Measurements from ENCODE around the gene PPP1R3D.
A peak's percentile ranks its signal among the peaks of the same experiment; 100 is the strongest.
"Not testable (repeated sequence)": the region's sequence is repeated elsewhere in the genome, so short reads cannot be mapped to it uniquely, and the experiment has no call there.

Gene PPP1R3D, protein sequence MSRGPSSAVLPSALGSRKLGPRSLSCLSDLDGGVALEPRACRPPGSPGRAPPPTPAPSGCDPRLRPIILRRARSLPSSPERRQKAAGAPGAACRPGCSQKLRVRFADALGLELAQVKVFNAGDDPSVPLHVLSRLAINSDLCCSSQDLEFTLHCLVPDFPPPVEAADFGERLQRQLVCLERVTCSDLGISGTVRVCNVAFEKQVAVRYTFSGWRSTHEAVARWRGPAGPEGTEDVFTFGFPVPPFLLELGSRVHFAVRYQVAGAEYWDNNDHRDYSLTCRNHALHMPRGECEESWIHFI

GRCh38 chr20:59940129-59940955 is at the start of gene PPP1R3D, which contains the start of gene FAM217B:
TSS of gene PPP1R3D (minus strand) at chr20:59940305. CDS start at chr20:59939931, 374 bp downstream.
TSS of gene FAM217B (plus strand) at chr20:59940389. CDS start at chr20:59943944, 3,555 bp downstream.
- DNase-seq (ENCODE audit: low read depth in 3 of 3), result peak; percentile 82 to 89 (median 84)

DNA sequence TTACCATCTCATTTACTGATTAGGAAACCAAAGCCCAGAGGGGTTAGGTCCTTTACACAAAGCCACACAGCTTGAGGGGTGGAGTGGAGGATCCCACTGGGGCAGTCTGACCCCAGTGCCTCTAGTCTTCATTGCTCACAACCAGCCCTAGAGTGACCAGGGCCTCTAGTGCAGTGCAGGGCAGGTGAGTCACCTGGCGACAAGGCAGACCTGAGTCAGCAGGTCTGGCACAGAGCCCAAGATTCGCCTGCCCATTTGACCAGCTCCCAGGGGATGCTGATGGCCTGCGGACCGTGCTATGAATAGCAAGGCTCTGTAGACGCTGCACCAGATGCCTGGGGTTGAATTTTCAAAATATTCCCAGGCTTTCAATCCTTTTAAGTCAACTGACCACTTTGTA is 48.0 kb upstream of the PPP1R3D start:
- DNase-seq (ENCODE audit: low read depth in 3 of 3), result no peak

- no peak for DNase-seq (ENCODE audit: low read depth in 3 of 3)
Observed at GRCh38 chr20:59987135-59987534, 47.0 kb upstream of the PPP1R3D start.

GRCh38 chr20:59985864-59986263 is 45.8 kb upstream of the PPP1R3D start:
- DNase-seq (ENCODE audit: low read depth in 3 of 3), result no peak

GRCh38 chr20:59985164-59985563 is 45.1 kb upstream of the PPP1R3D start:
- DNase-seq (ENCODE audit: low read depth in 3 of 3), result no peak

DNA sequence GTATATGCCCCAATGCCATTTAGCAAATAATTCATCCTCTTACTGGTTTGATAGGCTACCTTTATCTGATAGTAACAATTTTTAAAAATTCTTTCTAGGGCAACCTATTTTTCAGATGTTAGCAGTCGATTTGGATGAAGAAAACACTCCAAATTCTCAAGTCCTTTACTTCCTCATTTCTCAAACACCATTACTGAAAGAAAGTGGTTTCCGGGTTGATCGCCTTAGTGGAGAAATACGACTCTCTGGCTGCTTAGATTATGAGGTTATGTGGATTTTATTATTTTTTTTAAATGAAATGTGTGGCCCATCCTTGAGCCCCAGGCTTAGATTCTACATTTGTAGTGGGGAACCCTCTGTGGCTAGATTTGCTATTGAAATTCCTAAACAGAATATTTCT is 44.4 kb upstream of the PPP1R3D start:
- no peak for DNase-seq (ENCODE audit: low read depth in 3 of 3)

- no peak for DNase-seq (ENCODE audit: low read depth in 3 of 3)
Observed at GRCh38 chr20:59983076-59983475, 43.0 kb upstream of the PPP1R3D start.

DNA sequence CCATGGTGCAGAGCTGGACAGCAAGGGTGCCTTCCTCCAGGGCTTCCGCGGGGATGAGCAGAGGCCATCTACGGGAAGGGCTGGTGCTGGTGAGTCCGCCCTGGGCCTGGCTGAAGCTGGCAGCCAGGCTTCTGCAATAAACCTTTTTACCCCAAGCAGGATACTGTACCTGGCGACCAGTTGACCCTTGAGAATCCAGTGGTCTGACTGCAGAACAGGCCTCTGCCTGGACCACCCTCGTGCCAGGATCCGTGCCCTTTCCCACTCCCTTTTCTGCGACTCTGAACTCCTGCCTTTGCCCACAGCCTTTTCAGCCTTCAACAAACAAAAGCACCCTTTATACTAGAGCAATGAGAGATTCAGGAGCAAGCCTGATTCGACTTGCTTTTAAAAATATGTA is 37.0 kb upstream of the PPP1R3D start:
- DNase-seq (ENCODE audit: low read depth in 3 of 3), result no peak

DNA sequence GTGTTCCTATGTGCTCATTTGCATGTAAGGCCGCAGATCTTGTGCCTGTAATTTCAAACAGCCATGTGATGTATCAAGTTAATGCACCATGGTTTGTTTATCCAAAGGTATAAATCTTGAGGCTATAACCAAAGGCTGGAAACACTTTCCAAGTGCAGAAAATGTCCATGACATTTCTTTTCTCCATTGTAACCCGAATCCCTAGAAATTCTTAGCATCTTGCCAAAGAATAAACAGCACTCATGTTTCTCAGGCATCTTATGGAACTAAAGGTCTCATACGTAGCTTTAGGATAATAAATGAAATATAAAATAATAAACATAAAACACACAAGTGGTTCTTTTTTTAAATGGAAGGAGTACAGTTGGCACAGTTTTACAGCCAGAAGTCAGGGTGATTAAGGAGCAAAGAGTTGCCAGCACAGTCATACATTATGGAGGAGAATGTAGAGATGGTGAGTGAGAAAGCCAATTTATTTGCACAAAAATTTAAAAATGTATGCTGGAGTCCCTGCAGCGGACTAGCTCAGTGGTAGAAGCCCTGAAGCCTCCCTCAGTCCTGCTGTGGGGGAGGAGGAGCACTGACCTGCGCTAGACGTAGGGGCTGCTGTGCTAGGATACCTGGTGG is 36.2 kb upstream of the PPP1R3D start:
- no peak for DNase-seq (ENCODE audit: low read depth in 3 of 3)

DNA sequence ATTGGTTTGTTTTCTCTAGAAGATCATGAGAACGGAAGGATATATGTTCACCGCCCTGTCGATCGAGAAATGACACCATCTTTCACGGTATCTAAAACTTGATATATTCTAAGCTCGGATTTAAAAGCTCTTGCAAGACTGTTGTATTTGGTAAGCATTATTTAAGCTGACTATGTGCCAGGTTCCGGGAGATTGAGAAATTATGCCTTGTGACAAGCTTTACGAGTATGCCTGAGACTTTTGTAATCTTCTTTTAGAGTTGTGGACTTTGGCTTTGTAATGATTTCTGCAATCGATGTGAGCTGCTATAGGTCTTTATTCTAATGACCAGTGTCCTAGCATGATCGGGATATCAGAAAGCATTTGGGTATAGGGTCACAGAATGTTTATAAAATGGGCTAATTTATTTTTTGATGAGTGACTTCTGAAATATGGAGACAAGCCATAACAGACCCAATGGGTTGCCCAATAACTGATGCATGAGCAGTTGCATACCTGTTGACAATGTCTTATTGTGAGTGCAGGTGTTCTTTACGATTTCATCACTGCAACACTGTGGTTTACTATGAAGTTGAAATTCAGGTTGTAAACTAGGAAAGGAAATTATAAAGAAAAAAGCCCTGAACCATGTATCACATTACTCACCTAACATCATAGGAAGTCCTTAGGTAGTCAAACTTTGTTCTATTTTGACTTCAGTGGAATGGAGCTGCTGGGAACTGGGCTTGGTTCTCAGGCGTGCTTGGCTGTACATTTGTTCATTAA is 32.1 kb upstream of the PPP1R3D start:
- DNase-seq (ENCODE audit: low read depth in 3 of 3), result no peak

DNA sequence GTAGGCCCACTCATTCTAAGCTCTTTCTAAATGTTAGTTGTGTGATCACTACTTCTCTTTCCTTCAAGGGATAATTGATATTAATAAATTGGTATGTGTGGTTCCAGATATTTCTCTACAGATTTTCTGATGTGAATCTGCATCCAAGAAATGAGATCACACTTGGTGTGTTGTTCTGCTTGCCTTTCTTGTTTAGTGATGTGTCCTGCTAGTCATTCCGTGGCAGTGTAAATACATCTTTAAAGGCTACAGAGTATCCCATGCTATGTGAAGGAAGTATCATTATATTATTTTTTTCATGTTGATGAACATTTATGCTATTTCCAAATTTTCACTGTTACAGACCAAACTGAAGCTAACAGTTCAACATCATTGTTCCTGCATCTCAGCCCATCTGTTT is 31.3 kb upstream of the PPP1R3D start:
- DNase-seq (ENCODE audit: low read depth in 3 of 3), result no peak

DNA sequence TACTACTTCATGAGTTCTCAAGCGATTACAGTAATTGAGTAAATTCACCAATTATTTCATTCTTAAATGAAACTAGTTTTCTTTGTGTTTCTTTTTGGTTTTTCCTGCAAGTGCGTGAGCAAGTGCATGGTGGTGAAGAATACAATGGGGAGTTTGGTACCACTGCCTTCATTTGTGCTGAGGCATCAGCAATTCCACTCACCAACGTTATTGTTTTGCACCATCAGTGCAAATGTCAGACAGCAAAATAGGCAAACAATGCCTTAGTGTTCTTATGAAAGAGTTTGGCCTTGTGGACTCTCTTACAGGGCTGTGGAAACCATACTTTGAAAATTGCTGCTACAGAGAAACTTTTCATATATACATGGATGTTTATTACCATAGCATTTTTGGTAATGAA is 26.3 kb upstream of the PPP1R3D start:
- DNase-seq (ENCODE audit: low read depth in 3 of 3), result no peak

DNA sequence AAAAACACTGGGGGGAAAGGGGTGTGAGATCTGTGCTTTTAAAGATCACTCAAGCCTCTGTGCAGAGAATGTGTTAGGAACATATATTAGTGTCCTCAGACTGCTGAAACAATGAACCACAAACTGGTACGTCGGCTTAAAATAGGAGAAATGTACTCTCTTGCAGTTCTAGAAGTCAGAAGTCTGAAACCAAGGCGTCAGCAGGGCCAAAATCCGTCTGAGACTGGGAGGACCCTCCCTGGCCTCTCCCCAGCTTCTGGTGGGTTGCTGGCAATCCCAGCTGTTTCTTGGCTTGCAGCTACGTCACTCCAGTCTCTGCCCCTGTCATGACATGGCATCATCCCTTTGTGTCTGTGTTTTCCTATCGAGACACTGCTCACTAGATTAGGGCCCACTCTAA is 22.1 kb upstream of the PPP1R3D start:
- no peak for DNase-seq (ENCODE audit: low read depth in 3 of 3)

GRCh38 chr20:59961423-59961822 is 21.3 kb upstream of the PPP1R3D start:
- no peak for DNase-seq (ENCODE audit: low read depth in 3 of 3)

GRCh38 chr20:59958626-59959025 is 18.5 kb upstream of the PPP1R3D start:
- no peak for DNase-seq (ENCODE audit: low read depth in 3 of 3)

- no peak for DNase-seq (ENCODE audit: low read depth in 3 of 3)
Observed at GRCh38 chr20:59958123-59958522, 18.0 kb upstream of the PPP1R3D start, which contains the start of gene CDH26. TSS of gene CDH26 (plus strand) at chr20:59958423. CDS start at chr20:59958727, 304 bp downstream.

- not testable (repeated sequence) for DNase-seq (ENCODE audit: low read depth in 3 of 3)
Observed at GRCh38 chr20:59957568-59957967, 17.5 kb upstream of the PPP1R3D start.

DNA sequence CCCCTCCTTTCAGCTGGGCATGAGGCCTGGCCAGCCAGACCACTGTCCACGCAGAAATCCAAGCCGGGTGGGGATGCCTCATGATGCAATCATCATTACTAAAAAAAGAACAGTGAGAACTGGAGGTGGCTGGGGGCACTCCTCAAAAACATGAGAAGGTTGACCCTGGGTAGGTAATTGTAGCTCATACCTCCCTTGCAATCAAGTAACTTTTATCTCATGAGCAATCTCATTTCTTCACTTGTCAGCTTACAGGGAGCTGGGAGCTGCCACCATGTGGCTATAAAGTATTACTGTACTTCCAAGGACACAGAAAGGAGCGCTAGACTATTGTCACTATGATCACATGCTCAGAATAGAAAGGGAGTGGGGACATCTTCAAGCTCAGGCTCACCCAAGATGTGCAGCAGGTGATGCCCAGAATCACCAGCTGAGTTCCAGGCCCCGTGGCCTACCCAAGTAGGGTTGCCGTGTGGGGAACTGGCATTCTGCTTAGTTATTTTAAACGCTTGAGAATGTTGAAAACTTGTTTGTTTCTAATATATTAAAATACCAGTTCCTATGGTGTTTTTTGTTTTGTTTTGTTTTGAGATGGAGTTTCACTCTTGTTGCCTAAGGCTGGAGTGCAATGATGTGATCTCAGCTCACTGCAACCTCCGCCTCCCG is 15.2 kb upstream of the PPP1R3D start:
- DNase-seq (ENCODE audit: low read depth in 3 of 3), result no peak

DNA sequence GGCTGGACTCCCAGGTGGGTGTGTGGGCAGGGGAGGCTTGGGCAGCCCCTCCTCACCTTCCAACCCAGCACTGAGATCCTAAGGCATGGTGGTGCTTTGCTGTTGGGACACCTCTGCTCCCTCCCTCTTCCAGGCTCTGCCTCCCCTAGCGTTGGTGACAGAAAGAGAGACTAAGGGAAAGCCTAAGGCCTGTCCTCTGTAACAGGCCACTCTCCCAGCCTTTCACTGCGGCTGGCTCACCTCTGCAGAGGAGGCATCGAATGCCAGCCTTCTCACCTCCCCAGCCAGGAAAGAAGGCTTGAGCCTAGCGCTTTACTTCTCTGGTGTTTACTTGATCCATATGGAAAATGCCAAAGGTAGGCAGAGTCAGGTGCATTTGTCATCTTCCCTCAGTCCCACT is 14.6 kb upstream of the PPP1R3D start:
- no peak for DNase-seq (ENCODE audit: low read depth in 3 of 3)

DNA sequence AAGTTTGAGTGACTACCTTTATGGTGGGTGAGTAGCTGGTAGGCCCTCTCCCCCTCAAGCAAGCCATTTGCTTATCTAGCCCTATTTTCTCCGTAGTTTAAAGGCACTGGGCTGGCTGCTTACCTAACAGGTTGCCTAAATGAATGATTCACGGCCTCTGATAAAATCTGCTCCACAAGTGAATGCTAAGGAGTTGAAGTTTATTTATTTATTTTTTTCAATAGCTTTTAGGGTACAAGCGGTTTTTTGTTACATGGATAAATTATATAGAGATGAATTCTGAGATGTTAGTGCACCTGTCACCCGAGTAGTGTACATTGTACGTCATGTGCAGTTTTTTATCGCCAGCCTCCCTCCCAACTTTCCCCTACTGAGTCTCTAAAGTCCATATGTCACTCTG is 9.8 kb upstream of the PPP1R3D start:
- DNase-seq (ENCODE audit: low read depth in 3 of 3), result no peak

All from stimulated activated CD4-positive, alpha-beta T cell treated with anti-CD3 and anti-CD28 coated beads, TNF-alpha, amount 100 ng/mL, for 48 hours (primary cell).